Inflammatory macrophage (primary cell): ENCODE data around the gene E4F1.
"Not testable (repeated sequence)": the region's sequence is repeated elsewhere in the genome, so short reads cannot be mapped to it uniquely, and the experiment has no call there.

ENCODE experiments used
- DNase-seq, 2 donors: peaks; one replicate each; pipeline ENCODE4 v3.0.0-alpha.2; 2020 to 2022

Gene E4F1

DNA sequence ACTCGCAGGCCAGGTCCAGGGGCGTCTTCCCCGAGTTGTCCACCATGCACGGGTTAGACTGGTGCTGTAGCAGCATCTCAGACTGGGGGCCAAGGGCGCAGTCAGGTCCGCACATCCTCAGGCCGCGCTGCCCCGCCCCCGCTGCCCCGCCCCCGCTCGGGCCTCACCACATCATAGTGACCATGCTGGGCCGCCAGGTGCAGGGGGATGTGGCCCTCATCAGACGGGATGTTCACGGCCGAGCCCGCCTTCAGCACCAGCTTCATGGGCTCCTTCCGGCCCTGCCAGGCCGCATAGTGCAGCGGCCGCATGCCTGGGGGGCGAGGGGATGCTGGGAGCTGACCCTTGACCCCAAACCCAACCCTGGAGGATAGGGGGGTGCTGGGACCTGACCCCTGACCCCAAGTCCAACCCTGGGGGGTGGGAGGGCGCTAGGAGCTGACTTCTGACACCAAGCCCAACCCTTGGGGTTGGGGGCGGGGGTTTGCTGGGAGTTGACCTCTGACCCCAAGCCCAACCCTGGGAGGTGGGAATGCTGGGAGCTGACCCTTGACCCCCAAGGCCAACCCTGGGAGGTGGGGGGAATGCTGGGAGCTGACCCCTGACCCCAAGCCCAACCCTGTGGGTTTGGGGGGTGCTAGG, 34.0 kb upstream of the E4F1 start:
- no peak for DNase-seq

GRCh38 chr16:2190002-2190658, 33.3 kb upstream of the E4F1 start:
- no peak for DNase-seq

DNA sequence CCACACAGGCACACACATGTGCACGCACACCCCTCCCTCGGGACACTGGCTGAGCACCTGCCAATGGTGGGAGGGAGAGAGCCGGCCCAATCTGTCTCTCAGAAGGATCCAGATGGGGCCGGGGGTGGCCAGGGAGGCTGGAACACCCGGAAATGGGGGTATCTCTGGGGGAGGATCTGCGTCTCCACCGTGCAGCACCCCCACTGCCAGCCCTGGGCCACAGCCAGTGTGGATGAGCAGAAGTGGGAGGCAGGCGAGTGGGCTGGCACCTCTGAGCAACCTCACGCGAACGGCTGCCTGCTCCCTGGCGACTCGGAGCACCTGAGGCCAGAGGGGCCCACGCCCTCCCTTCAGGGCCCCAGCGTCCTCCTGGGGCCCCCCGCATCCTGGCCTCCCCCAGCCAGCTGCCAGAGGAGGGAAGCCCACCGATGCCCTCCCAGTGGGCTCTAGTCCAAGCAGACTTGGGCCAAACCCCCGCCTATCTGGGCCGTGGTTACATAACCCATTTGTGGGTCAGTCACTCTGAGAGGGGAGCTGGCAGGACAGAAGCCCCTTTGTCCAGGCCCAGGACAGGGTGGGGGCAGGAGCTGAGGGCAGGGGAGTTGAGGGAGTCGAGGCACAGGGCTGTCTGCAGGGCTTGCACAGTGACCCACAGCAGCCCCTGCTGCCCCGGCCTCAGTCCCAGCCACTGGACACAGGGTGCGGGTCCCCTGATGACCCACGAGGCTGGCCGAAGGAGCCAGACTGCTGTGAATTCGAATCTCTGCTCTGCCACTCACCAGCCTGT, 32.5 kb upstream of the E4F1 start:
- DNase-seq, result no peak

DNA sequence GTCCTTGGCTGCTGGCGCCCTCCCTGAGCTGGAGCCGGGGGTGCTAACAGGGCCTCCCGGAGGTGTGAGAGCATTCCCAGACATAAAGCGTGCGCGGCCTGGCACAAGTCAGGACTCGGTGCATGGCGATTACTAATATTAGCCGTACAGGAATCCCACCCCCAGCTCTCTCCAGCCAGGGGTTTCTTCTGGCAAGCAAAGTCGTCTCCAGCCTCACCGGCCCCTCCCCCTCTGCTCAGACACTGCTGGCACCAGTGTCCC, 32.0 kb upstream of the E4F1 start:
- no peak for DNase-seq

DNA sequence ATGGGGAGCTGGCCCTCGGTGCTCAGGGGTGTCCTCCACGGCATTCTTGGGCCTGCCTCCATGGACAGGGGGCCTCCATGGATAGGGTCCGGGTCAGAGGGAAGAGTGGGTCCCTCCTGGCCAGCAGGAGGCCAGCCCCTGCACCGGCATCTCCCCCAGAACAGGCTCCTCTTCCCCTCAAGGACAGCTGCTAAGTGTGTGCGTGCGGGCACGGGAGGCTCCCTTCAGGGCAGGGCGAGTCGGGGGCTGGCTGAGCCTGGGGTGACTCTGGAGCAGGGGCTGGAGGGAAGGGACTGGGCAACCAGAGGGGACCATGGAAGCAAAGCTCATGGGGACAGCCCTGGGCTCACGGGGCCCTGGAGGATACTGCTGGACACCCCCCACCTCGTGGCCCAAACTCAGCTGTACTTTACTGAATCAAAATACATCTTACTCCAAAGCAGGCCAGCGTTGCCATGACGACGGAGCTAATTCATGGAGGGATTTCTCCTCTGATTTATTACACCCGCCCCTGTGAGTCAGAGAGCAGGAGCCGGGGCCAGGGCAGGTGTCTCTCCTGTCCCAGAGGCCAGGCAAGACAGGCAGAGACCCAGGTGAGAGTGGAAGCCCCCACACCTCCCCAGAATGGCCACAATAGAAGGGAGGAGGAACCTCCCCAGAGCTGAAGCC, 29.1 kb upstream of the E4F1 start:
- no peak for DNase-seq

DNA sequence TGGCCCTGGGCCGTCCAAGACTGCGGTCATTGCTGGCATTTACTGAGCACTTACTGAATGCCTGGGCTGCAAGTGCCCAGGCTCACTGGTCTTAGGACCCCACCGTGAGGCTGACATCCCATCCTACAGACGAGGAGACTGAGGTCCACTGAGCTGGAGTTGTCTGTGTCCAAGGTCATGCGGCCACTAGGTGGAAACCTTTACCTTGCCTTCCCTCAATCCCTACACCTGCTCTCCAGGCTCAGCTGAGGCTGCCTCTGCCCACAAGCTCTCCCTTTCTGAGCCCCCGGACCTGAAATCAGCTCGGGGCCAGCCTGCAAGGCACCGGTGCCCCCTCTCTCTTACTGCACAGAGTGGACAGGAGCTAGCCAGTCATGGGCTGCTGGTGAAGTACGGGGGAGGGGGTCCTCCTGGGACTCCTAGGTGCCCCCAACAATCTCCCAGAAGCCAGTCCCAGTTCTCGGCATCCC, 28.5 kb upstream of the E4F1 start:
- peak in 1 of 2 donors; percentile 37 for DNase-seq

- no peak for DNase-seq
These were observed 27.8 kb upstream of the E4F1 start for GRCh38 chr16:2195322-2196161.

DNA sequence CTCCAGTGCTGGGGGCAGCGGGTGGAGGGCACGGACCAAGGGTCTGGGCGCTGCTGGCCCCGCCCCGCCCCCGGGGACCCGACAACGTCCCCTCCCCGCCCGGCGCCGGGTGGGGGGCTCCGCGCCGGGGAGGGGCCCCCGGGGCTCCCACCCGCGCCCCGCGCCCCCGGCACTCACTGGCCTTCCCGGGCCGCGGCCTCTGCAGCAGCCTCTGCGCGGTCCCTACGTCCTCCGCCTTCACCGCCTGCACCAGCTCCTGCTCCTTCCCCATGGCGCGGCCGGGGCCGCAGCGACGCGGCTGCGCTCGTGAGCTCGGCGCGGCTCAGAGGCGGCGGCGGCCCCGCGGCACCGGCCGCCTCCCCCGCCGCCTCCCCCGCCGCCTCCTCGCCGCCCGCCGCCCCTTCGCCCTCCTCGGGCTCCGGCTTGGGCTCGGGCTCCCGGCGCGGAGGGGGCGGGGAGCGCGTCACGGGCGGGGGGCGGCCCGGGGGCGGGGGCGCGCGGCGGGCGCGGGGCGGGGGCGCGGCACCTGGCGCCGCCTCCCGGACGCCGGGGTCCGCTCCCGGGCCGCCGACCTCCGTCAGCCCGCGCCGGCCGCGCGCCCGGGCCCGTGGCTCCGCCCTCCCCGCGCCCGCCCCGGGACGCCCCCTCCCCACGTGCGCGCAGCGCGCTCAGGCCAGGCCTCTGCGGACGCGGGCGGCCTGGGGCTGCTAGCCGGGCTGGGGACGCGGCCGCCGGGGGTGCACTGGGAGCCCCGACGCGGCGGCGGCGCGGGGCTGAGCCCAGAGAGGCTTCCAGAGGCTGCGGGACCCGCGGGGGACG, 27.0 kb upstream of the E4F1 start, which contains the start of gene CASKIN1:
Gene CASKIN1, minus strand, starts transcription at position 444 of the 819 bp plus-strand sequence. Its CDS starts 173 bp downstream, at position 271.
- DNase-seq, result peak; percentile 8 to 46

GRCh38 chr16:2196981-2197511, 26.3 kb upstream of the E4F1 start:
- DNase-seq, result no peak

DNA sequence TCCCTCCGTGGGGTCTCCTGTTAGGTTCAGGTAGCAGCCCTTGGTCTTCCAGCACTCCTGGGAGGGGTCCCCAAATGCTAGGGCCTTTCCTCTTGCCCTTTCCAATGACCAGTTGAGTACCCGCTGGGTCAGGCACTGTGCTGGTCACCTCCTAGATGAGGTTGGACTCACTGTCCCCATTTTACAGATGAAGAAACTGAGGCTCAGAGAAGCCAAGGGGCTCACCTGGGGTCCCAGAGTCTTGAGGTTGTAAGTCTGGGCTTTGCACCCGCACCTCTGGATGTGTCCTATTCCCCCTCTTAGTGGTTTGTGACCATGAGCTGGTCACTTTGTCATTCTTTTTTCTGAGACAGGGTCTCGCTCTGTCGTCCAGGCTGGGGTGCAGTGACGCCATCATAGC, 25.6 kb upstream of the E4F1 start:
- no peak for DNase-seq

GRCh38 chr16:2198283-2198682, 25.1 kb upstream of the E4F1 start:
- no peak for DNase-seq

DNA sequence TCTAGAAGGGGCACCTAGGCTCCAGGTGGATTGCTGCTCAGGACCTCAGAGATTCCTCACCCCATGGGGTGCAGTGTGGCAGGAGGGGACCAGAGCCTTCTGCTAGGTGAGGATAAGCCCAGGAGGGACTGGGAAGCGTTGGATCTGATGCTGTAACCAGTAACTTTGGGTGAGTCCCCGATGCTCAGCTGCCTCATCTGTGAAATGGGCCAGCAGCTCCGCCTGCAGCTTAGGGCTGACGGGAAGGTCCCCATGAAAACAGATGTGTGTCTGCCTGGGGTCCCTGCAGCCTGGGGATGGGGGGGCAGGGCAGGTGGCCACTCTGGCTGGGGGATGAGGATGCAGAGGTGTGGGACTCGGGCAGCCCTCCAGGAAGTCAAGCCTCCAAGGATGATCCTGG, 24.3 kb upstream of the E4F1 start:
- no peak for DNase-seq

DNA sequence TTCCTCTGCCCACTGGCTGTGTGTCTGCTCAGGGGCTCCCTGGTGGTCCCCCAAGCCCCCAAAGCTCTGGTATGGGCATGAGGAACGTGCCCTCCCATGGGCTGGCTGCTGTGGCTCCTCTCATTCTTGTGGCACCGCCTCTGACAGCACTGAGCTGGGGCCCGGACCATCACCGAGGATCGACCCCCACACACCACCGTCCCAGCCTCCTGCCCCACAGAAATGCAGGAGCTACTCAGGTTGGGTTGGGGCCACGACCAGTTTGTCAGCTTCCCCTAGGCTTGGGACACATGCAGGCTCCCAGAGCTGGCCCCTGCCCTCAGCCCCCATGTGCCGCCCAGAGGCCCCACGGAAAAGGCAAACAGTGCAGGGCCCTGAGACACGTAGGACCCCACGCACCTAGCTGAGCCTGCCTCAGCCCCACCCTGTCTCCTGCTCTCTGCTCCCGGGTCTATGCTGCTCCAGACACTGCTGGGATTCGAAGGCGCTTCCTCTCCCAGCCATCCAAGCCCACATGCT, 23.7 kb upstream of the E4F1 start:
- DNase-seq, result no peak

- no peak for DNase-seq
These were observed 23.1 kb upstream of the E4F1 start for GRCh38 chr16:2200313-2200712.

GRCh38 chr16:2203119-2203688, 20.2 kb upstream of the E4F1 start:
- not testable (repeated sequence) for DNase-seq

DNA sequence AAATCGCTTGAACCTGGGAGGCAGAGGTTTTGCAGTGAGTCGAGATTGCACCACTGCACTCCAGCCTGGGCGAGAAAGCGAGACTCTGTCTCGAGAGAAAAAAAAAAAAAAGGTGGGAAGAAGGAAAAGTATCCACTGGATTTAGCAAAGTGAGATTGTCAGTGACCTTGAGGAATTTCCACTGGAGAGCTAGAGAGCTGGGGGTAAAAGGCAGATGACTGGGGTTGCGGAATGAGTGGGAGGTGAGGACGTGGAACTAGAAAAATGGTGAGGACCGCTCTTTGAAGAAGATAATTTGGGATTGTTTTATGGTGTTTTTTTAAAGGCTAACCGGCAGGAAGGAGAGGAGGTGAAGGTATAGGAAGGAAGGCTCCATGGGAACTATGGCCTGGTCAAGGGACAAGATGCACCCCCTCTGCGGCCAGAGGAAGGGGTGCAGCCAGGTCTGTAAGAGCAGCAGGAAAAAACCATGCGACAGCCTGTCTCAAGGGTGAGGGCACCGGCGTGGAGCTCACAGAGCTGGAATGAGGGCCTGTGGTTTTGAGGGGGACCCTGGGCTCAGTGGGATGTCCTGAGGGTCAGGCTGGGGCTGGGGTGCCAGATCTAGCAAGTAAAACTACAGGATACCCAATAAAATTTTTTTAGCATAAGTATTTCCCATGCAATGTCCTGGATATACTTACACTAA, 18.8 kb upstream of the E4F1 start:
- DNase-seq, result peak in 1 of 2 donors; percentile 17

DNA sequence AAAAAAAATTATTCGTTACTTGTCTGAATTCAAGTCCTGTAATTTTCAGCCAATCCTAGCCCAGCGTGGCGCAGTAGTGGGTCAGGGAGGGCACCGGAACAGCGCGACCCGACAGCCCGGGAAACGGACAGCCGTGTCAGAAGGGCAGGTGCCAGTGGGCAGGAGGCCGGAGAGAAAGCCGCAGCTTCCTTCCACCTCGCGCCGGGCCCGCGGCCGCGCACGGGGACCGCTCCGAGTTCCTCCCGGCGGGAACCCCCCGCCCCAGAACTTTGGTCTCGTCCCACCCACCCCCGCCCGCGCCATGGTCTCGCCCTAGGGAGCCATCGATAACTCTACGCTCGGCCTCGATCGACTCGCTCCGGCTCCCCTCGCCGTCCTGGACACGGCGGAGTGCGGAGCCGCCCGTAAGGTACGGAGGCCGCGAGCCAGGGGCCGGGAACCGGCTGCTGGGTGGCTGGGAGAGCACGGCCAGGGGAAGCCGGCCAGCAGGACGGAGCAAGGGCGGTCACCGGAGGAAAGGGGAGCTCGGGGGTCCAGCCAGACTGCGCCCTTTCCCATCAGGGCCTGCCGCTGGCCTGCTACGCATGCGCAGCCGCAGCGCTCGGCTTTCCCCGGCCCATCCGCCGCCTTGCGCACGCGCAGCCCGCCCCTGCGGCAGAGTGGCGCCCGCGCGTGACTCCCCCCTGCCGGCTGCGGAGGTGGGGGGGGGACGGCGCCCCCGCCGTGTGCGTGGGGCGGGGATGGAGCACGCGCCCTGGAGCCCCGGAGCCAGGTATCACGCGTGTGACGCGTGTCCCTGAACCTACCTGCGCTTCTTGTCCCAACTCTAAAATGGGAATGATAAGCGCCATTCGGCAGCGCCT, 18.1 kb upstream of the E4F1 start, which contains the start of gene MLST8:
Gene MLST8, plus strand, starts transcription at position 351 of the 863 bp plus-strand sequence. CDS start 632 bp downstream, outside the sequence.
- DNase-seq, result peak; percentile 80 to 87

DNA sequence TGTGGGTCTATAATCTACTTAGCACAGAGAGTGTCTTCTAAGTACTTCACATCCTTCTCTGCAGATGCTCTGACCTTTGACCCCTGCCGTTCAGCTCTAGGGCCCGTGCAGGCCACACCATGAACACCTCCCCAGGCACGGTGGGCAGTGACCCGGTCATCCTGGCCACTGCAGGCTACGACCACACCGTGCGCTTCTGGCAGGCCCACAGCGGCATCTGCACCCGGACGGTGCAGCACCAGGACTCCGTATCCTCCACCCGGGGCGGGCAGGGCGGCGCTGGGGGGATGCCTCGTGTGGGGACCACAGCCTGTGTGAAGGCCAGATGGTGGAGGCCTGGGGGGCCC, 17.5 kb upstream of the E4F1 start:
- DNase-seq, result no peak

GRCh38 chr16:2206420-2206779, 17.0 kb upstream of the E4F1 start:
- DNase-seq, result no peak
